HEK293 (cell line): ENCODE data around the gene PSME1.

Source experiments
- ZBTB20 ChIP-seq: fragments of 450-650 bp; formaldehyde crosslinking; IDR thresholded peaks from 2 replicates; pipeline ENCODE4 v1.5.1; 2016; ENCODE audit warnings: missing biosample characterization, missing genetic modification characterization
- TF ChIP-seq, protein P1 (sequence below): fragments of 450-650 bp; formaldehyde crosslinking; IDR thresholded peaks from 2 replicates; pipeline ENCODE4 v1.5.1; 2016; ENCODE audit warnings: missing biosample characterization, missing genetic modification characterization

DNA sequence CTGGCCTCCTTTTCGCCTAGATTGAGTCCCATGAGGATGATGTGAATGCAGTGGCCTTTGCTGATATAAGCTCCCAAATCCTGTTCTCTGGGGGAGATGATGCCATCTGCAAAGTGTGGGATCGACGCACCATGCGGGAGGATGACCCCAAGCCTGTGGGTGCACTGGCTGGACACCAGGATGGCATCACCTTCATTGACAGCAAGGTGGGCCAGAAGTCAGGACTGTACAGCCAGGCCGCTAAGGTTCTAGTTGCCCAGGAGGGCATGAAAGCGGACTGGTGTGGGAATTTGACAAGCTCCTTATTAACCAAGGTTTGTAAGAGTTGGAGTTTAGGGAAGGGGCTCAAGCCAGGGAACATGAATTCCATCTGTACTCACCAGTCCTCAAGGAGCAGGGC lies 16.3 kb upstream of the PSME1 start:
- no peak for TF ChIP-seq ZBTB20 (tag by site-specific recombination)
- TF ChIP-seq, protein P1, sequence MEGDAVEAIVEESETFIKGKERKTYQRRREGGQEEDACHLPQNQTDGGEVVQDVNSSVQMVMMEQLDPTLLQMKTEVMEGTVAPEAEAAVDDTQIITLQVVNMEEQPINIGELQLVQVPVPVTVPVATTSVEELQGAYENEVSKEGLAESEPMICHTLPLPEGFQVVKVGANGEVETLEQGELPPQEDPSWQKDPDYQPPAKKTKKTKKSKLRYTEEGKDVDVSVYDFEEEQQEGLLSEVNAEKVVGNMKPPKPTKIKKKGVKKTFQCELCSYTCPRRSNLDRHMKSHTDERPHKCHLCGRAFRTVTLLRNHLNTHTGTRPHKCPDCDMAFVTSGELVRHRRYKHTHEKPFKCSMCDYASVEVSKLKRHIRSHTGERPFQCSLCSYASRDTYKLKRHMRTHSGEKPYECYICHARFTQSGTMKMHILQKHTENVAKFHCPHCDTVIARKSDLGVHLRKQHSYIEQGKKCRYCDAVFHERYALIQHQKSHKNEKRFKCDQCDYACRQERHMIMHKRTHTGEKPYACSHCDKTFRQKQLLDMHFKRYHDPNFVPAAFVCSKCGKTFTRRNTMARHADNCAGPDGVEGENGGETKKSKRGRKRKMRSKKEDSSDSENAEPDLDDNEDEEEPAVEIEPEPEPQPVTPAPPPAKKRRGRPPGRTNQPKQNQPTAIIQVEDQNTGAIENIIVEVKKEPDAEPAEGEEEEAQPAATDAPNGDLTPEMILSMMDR (tag by site-specific recombination) = no peak
